Left forelimb (tissue), 1 donor: ENCODE measurements around the gene ATP9A.
"Not testable (repeated sequence)": the region's sequence is repeated elsewhere in the genome, so short reads cannot be mapped to it uniquely, and the experiment has no call there.

Source experiments
- DNase-seq: peaks from one replicate; pipeline ENCODE4 v3.0.0-alpha.2; 2018; ENCODE audit warnings: low spot score

Gene ATP9A

DNA sequence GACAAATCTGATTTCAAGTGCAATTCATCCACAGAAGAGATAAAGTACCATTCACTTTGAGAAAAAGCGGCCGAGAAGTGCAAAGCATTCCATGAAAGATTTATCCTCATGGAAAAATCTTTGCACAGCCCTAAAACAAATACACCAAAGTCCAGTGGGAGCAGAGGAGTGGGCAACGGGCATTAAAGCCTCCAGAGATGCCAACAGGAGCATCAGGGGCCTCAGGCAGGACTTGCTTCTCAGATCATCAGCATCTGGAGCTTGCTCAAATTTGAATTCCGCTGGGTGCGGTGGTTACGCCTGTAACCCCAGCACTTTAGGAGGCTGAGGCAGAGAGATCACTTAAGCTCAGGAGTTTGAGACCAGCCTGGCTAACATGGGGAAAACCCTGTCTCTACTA lies 115.0 kb downstream of the ATP9A start:
- DNase-seq: no peak

DNA sequence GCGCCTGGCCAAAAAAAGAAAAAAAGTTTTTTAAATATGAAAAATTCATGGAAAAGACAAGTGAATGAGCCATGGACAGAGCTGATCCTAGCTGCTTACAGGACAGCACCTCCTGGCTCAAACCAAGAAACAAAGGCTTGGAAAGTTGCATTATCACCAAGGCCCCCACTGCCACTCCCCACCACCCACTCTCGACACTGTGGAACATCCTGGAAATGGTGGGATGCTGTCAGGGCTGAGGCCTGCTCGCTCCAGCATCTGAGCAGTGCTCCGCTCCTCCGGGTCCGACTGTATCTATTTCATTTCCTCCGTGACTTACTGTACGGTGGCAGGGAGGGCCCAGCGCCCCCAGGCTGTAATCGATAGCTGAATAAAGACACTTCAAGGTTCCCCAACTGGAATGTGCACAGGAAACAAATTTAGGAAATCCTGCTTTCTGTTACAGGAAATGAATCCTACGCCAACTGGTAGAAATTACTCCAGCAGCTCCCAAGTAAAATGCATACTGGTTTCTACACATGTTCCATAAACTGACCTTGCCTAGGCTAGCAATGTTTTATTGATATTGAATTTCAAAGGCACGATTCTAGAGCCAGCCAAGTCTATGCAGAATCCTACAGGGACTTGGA lies 116.2 kb downstream of the ATP9A start:
- DNase-seq: no peak

DNA sequence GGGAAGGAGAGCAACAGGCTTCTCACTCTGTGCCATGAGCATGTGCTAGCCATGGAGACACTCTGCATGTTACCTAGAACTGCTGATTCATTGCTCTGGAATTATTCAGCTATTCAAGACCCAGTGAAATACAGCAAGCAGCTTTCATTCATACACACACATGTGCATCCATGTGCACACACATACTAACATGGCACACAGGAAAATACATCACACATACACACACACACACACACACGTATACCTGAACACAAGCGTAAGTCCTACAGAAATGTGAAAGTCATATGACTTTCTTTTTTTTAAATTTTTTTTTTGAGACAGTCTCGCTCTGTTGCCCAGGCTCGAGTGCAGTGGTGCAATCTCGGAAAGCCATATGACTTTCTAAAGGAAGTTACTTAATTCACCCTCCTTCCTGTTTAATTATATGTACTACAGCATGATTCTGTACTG lies 117.5 kb downstream of the ATP9A start:
- no peak for DNase-seq

- DNase-seq: no peak
Measured at GRCh38 chr20:51648571-51648947, 119.6 kb downstream of the ATP9A start.

DNA sequence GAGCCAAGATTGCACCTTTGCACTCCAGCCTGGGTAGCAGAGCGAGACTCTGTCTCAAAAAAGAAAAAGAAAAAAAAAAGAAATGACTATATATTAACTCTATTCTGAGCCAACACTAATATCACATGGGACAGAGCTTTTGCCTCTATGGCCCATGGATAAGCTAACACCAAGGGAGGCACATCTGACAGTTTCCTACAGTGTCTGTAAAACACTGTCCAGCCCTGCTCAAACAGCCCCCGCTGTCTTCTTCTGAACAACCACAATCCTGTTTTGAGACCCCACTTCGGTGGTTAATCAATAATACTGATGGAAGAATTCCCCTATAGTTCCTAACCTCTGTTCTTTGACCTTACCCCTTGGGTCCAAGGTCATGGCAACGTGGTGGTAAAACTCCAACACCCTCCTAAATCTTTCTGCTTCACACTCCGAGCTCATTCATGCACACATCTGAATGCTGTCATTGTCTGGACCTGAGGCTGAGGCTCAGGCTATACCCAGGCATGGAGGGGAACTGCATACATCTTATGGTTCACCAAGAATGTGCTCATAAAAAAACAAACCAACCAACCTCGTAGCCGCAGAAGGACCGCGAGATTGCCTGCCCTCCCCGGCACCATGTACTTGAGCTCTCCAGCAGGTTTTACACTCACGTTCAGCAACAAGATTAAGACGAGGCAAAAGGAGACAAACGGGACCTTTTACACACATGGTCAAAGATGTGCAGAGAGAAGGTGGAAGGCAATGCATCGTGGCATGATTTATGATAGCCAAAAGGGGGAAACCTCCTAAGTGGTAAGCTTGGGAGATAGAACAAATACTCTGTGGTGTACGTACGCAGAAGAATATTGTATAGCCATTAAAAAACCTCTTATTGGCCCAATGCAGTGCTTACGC lies 120.3 kb downstream of the ATP9A start:
- DNase-seq: no peak

DNA sequence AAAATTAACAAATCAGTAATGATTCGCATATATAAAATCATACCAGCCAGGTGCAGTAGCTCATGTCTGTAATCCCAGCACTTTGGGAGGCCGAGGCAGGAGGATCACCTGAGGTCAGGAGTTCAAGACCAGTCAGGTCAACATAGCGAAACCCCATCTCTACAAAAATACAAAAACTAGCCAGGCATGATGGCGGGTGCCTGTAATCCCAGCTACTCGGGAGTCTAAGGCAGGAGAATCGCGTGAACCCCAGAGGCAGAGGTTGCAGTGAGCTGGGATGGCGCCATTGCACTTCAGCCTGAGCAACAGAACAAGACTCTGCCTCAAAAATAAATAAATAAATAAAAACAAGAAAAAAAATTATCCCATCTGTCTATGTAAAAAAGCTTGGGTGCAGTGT lies 124.4 kb downstream of the ATP9A start:
- not testable (repeated sequence) for DNase-seq

DNA sequence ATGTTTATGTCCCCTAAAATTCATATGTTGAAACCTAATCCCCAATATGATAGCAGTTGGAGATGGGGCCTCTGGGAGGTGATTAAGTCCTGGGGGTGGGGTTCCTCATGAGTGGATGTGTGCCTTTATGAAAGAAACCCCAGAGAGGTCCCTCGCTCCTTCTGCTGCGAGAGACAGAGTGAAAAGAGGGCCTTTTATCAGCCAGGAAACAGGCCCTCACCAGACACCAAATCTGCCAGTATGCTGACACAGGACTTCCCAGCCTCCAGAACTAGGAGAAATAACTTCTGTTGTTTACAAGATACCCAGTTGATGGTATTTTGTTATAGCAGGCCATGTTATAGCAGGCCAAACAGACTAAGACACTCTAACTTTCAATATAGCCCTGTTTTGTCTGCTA lies 124.8 kb downstream of the ATP9A start:
- DNase-seq: no peak

DNA sequence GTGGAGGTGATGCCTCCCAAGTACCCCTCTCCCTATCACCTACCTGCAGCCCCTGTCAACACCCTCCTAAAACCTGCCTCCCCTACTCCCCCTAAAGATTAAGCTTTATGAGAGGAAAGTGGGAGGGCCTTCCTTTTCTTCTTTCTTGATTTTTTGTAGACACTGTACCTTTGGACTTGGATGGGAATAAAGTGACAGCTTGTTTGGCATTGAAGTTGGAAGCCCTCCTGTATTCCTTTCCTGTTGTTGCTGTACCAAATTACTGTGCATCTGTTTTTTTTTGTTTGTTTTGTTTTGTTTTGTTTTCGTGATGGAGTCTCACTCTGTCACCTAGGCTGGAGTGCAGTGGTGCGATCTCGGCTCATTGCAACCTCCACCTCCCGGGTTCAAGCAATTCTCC lies 126.3 kb downstream of the ATP9A start:
- DNase-seq: no peak

DNA sequence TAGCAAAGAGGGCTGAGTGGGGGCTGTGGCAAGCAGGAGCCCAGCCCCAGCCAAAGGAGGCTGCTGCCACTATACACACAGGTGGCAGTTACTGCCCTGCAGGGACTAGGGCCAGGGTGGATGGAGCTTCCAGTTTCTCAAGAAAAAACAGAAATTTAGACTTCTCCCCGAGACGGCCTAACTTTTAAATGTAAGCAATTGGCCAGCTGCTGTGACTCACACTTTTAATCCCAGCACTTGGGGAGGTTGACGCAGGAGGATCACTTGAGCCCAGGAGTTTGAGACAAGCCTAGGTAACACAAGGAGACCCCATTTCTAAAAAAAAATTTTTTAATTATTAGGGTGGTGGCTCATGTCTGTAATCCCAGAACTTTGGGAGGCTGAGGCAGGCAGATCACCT lies 127.4 kb downstream of the ATP9A start:
- no peak for DNase-seq

DNA sequence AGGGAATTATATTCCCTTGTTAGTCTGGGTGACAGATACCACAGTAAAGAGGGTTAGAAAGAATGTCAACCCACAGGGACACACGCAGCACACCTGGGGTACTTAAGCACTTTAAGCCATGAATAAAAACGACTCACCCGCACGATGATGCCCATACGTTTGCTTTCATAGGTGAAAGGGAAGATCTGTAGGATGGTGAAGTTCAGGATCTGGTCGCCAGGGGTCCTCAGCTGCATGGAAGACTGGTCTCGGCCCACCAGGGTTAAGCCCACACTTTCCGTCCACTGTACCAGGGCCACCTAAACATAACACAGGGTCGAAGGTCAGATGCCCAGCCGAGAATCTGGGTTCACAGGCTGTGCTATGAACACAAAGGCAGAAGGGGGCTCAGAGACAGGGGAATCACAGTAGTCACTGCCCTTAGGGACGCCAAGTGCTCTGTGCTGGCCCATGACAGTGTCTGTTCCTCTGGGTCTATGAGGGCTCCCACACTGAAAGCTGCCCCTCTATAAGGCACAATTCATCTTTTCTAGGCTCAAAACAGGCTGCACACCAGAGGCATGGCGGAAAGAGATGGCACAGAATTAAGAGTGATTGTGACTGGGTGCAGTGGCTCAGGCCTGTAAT lies 128.9 kb downstream of the ATP9A start:
- DNase-seq: peak; percentile 76

DNA sequence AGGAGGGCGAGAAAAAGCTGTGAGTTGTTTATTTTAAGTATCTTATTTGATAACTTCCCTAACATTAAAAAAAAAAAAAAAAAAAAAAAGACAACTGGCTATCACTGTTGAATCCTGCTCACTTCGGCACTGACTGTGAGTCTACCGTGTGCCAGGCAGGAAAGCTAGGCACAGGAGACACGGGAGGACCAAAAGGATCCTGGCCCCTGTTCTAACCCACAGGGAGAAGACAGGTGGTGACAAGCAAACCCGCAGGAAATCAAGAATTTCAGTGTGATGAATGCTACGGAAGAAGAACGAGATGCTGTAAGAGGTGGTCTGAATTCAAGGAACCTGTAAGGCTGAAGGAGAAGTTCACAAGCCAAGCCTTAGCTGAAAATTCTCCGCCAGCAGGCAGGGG lies 130.9 kb downstream of the ATP9A start:
- no peak for DNase-seq

GRCh38 chr20:51636123-51636522 lies 132.1 kb downstream of the ATP9A start:
- no peak for DNase-seq

DNA sequence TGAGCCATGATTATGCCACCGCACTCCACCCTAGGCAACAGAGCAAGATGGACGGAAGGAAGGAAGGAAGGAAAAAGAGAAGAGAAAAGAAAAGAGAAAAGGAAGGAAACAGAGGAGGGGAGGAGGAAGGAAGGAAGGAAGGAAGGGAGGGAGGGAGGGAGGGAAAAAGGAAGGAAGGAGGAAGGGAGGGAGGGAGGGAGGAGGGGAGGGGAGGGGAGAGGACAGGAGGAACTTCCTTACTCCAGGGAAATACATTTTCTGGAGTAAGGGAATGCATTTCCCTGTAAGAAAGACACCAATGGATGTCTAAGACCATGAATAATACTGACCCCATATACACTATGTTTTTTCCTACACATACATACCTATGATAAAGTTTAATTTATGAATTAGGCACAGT lies 132.5 kb downstream of the ATP9A start:
- DNase-seq: no peak

GRCh38 chr20:51634877-51635276 lies 133.3 kb downstream of the ATP9A start:
- no peak for DNase-seq

GRCh38 chr20:51634257-51634656 lies 133.9 kb downstream of the ATP9A start:
- no peak for DNase-seq

GRCh38 chr20:51633430-51633829 lies 134.8 kb downstream of the ATP9A start:
- no peak for DNase-seq

GRCh38 chr20:51631953-51632352 lies 136.2 kb downstream of the ATP9A start:
- no peak for DNase-seq

DNA sequence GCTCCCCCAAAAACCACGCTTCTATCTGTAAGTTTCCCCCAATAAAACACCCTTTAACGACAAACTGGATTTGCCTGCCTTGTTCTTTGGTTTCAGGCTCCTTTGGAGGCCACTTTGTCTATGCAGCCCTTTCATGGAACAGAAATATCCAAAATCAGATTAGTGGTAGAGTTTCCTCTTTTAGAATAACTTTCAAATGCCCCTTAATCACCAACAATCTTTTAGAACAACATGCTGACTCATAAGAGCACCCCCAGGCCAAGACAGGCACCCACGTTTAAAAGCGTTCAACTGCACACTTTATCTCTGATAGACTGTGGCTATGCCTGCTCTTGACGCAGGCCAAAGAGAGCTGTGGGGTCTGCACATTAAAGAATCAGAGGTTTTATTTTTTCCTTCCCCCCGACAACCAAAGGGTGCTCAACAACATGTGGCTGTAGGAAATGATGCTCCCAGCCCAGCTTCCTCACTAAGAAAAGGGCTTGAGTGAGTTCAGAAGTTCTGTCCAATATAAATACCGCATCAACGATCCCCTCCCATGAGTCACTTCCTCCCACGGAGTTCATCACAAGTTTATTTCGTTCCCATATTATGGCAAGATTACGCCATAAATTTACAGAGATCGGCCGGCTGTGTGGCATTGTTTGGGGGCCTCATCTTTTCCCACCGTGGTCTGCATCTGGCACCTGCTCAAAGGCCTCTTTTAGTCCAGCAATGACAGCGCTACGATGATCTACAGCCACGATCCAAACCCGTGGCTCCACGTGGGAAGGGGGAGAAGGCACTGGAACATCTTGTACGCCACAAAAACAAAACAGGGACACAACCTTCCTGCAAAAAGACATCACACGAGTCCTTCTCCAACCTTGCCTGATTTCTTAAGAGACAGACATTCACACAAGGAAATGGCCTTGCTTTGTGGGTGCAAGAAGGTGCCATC lies 136.9 kb downstream of the ATP9A start:
- DNase-seq: peak; percentile 74

DNA sequence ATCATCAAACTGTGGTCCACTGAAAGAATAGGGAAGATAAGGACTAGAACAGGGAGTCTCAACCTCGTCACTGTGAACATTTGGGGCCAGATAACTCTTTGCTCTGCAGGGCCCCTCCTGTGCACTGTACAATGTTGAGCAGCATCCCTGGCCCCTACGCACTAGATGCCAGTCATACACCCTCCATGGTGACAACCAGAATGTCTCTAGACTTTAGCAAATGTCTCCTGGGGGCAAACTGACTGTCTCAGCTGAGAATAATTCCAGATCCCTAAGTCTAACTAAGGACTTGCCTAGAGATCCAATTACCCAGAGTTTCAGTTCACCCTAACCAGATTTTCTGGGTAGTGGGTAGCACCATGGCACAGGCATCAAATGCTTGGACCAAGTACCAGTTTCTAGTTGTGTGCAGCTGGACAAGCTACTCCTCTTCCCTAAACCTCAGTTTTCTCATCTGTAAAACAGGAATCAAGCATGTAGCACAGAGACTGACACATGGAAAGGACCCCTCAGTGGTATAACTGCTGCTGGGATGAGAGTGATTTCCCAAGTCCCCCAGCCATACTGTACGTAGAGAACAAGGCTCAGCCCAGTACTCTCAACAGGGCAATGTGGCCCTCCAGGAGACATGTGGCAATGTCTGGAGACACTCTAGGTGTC lies 138.7 kb downstream of the ATP9A start:
- no peak for DNase-seq

DNA sequence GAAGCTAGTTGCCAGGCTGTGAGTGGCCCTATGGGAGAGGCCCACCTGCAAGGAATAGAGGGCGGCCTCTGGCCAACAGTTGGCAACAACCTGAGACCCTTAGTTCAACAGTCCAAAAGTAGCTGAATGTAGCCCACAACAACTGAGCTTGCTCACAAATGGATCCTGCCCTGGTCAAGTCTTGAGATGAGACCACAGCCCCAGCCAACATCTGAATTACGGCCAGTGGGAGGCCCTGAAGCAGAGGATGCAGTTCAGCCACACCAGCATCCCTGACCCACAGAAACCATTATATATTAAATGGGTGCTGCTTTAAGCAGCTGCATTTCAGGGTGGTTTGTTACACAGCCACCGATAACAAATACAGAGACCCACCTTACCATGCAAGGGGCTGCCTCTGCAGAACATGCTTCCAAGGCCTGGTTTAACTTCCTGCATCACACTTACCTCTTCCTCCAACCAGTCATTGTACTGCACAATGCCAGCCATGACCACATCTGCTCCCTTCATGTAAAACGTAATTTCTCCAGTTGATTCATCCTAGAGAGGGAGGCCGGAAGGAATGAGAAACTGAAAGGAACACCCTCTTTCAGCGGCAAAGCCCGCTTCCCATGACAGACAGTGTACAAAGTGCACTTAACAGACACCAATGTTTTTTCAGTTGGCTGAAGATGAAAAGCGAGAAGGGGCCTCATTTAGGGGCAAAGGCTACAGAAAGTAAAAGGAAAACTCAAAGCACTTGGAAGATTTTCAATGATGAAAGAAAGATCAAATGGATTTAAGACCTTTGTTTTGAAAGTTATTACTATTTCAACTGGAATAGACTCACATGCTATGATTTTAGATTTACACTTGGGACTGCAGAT lies 139.4 kb downstream of the ATP9A start:
- DNase-seq: no peak
